Activated T-cell treated with anti-CD3 and anti-CD28 coated beads for 48 hours (primary cell): ENCODE results near the gene LRMDA.

Experiments used
- DNase-seq: peaks from one replicate; pipeline ENCODE4 v3.0.0-alpha.2; 2020; ENCODE audit warnings: low read depth

Gene LRMDA

DNA sequence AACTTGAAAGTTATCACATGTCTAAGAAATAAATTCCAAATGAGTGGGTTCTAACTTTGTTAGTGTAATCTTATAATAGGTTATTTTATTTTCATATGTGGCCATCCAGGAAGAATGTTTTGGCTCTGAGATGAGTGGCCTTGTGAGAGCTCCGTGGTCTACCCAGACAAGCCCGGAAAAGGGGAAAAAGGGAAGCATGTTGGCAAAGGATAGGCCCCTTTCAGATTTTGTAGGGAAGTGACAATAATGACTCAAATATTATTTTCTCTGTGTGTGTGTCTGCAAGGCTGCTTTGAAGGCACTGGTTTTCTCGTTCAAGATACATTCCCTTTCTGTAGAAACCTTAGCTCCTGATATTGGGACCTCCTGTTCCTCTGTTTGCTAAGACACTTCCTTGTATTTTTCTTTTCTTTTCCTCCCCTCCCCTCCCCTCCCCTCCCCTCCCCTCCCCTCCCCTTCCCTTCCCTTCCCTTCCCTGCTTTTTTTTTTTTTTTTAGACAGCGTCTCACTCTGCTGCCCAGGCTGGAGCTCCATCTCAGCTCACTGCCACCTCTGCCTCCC lies 240.8 kb downstream of the LRMDA start:
- no peak for DNase-seq

DNA sequence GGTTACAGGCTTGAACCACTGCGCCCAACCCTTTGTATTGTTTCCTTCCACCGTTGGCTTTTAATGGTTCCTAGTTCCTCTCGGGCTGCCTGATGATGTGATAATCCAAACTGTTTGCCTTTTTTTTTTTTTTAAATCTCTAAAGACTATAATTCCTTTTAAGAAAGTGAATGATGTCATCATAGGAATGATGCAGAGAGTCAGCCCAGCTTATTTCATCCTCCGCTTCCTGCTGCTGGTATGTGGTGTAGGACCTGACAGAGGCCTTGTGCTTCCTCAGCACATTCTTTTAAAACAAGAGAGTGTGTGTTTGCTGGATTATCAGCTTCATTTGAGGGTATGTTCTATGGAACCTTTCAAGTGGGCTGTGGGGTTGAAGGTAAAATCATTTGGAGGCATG lies 241.4 kb downstream of the LRMDA start:
- no peak for DNase-seq

DNA sequence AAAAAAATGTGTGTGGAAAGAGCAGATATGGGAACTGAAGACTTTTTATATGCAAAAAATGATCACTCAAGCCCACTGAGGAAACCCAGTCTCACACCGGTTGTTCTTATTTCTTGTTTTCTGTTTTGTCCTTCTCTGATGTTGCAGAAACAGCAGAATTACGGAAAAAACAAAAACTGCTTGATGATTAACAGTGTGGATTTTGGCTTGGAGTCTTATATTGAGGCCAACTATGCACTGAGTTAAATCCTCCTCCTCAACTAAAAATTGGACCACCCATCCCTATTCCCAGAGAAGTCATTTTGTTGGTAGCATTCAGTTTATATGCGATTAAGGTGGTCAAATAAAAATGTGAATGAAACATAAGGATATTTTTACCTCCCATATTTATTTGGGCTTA lies 246.1 kb downstream of the LRMDA start:
- DNase-seq = no peak

DNA sequence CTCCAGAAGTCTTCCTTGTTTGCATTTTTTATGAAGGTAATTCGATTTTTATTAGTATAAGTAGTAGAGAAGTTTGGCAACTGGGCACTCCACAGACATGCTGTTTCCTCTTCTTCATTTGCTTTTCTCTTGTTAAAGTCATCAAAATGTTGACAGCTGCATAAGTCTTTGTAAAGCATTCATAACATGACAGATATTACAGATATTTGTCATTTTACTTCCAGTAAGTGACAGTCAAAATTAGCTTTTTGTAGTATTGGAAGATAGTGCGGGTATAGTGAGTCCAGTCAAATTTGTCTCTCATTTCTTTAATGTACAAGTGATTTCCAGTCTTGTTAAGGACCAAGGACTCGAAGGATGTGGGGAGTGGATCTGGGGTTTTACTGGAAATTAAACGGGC lies 247.1 kb downstream of the LRMDA start:
- DNase-seq = no peak

DNA sequence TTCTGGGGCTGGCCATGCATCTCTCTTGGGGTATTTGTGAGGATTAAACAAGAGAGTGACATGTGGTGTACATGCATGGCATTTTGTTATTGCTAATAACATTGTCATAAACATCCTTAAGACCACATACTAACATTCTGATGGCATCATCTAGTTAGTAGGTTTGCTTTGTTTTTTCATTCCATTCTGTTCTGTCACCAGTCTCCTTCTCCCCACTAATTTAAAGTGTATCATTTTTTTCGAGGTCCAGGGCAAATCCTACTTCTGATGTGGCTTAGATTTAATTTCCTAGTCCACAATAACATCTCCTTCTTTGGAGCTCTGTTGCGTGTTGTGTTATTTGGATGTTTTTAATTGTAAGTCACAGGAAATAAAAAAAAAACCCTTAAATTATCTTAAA lies 248.1 kb downstream of the LRMDA start:
- DNase-seq = no peak

DNA sequence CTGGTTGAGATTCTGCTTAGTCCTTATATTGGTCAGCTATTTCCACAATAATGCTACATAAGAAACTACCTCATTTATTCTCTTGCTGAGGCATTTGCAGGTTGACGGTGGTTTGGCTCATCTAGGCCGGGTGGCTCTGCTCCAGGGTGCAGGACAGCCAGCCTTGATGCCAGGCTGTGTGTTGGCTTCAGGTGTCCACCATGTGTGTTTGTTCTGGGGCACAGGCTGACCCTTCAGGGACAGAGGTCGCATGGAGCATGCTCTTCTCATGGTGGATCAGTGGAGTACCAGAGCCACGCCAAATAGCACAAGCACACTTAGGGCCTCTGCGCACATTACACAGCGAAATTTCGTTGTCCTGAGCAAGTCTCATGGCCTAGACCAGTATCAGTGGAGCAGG lies 249.9 kb downstream of the LRMDA start:
- DNase-seq = no peak

DNA sequence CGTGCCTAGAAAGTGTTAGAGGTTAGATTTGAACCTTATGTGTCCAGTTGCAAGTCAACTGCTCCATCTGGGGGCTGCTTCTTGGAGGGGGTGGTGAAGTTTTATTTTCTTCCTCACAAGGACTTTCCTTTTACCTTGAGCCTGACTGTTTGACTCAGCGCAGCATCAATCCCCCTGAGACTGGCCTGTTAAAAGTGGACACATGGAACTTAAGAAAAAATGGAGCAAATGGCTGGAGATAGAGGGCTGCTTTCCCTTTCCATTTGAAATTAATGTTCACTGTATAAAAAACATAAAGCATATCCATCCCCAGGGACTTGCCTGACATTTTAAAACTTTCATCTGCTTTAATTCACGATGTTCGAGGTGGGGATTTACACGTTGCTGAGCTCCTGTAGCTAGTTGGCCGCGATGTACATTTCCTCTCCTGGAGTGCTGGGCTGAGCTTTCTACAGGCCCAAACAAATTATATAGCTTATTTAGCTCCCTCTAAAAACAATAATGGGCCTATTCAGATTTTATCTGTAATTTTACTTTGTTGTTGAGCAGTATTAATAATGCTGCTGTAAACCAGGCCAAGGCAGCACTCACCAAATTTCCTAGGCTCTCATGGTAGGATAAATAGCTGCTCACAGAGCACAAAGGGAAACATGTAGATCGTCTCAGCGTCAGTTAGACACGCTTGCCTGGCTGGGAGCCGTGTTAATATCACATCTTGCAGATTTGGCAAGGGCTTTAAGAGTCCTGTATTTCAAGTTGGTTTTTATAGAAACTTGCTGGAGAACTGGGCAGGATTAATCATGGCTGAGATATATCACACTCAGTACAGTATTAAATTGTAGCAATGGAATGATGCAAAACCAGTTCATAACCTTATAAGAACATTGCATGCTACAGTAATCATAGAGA lies 251.5 kb downstream of the LRMDA start:
- DNase-seq = no peak

DNA sequence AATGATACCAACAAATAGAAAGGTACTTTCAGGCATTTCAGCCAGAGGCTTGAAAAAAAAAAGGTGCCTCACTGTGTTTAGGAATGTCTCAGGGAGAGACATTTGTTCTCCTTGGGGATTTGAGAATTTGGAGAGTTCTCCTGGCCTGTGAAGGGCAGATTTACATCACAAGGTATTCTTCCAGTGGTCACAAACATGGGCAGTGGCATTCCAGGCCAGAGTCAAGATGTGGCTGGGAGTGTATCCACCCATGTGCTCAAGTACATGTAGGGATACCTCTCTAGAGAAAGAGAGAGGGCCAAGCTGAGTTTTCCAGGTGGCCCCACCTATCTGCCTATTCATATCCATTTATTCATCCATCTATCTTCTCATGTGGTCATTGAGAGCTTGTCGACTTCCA lies 253.8 kb downstream of the LRMDA start:
- DNase-seq = no peak

DNA sequence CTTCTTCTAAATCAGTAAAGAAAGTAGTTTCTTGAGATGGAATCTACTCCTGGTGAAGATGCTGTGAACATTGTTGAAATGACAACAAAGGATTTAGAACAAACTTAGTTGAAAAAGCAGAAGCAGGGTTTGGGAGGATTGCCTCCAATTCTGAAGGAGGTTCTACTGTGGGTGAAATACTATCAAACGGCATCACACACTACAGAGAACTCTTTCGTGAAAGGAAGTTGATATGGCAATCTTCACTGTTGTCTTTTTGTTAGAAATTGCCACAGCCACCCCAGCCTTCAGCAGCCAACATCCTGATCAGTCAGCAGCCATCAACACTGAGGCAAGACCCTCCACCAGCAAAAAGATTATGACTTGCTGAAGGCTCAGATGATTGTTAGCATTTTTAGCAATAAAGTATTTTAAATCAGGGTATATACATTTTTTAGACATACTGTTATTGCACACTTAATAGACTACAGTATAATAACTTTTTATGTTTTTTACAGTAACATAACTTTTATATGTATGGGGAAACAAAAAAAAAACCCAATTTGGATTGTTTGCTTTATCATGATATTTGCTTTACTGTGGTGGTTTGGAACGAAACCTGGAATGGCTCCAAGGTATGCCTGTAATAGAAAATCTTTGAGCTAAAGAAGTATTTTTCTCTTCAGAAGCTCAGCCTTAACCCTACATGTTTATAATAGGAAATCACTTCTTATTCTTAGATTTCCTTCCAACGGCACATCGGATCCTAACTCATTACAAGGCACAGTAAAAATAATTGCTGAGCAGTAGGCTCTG lies 257.3 kb downstream of the LRMDA start:
- DNase-seq = no peak

DNA sequence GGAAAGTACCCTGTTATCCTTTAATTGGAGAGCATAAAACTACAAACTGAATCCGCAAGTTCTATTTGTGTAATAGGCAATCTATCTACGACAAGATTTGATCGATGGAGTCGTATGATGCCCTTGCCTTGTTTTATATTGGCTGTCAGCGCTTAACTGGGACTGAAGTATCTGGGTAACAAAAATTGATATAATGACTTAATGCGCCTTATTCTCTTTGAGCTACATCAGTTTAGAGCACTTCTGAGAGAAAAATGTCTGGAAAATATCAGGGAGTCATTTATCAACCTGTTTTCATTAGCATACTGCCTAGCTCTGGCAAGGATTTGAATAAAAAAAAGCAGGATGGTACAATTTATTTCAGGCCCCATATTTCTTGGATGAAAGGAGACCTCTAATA lies 262.1 kb downstream of the LRMDA start:
- DNase-seq = no peak

DNA sequence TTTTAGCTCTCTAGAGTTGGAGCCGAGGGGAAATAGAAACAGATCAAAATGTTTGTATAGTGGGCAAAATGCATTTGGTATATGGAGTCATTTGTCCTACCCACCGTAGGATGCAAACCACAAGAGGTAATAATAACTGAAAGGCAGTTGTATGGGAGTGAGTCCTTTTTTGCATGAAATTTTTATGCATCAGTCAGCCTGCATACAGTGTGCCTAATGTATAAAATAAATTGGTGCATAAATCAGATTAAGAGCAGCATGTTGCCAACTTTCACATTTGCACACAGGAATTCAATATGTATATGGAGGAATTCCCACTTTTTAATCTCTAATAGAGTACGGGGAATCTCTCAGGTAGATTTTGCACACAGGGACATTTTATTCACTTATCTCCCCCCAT lies 262.8 kb downstream of the LRMDA start:
- no peak for DNase-seq

DNA sequence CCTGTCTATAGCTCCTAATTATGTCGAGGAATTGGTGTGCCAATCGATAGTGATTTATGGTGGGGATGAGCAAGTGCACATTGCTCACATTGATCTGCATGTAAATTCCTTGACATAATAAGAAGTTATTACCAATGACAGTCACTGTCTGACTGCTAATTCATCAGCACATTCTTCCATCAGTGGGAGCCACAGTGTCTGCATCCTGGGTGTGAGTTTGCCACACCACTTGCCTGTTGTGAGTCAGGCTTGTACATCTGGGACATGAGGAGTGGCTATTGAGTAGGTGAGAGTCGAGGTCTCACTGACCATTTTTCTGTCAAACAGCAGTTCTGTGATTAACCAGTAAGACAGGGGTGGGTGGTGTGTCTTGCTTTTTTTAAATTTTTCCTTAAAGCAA lies 263.4 kb downstream of the LRMDA start:
- DNase-seq = no peak

DNA sequence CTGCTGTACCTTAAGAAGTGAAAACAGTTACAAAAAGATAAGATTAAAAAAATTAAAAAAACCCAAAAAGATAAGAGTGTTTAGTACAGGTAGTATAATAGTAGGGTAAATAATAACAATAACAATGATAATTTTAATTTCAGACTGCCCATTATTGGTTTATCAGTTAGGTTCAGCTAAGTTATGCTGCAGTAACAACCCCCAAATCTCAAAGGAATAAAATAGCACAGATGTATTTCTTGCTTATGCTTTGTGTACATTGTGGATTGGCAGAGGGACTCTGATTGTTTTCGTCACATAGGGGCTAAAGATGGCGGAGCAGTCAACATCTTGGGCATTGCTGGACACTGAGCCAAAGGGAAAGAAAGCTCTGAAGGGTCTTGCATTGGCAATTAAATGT lies 264.6 kb downstream of the LRMDA start:
- no peak for DNase-seq

DNA sequence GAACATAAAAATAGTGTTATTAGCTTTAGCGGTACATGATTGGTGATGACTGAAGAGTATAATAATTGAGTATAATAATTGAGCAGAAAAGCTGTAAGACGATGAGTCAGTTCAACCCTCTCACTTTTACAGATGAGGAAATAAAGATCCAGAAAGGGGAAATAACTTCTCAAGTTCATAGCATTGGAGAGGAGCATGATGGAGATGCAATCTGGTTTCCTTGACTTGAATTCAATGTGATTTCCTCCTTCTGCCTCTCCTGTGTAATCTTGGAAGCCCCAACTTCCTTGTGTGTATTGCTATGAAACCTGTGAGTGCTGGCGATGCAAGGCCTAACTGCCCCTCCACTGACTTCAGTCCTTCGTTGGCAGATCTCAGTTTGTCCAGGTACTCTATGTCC lies 265.1 kb downstream of the LRMDA start:
- no peak for DNase-seq

DNA sequence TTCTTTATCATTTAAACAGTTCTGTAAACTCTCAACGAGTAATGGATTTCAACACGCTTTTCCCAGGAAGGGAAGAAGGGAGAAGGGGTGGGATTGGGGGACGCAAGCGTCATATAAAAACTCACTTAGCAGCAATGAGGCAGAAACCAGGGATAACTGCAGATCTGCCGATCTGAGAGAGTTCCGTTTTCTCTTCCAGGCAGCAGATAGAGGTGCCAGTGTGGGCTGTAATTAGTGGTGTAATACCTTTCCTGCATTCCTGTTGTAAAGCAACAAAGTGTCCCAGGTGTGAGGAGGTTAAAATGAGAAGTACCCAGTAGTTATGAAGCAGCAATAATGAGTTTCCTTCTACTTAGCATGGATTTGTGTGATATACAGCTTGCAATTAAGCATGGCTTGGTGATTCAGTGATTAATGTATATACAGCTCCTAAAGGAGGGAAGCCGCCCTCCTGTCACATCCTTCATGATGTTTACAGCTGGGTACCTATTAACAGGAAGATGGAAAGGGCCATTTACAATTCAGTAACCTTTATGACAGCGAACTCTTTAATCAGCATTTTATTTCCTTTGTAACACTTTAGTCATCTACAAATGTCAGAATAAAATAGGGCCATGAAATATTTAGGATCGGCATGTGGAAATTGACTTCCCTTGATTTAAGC lies 271.9 kb downstream of the LRMDA start:
- no peak for DNase-seq

DNA sequence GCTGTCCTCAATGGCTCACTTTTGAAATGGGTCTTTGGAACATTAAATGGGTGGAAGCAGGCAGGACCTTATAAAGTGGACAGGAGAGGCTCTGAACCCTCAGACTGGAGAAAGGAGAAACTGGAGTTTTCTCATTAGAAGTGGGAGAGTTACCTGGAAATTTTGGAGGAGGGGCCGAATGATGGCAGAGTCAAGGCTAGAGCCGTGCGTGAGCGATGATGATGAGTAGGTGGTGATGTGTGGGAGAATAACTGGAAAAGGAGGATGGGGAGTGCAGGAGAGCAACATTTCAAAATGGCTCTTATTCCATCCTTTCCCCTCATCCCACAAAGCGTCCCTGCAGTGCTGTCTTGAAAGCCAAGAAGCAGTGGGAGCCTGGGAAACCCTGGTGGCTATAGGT lies 274.0 kb downstream of the LRMDA start:
- no peak for DNase-seq

DNA sequence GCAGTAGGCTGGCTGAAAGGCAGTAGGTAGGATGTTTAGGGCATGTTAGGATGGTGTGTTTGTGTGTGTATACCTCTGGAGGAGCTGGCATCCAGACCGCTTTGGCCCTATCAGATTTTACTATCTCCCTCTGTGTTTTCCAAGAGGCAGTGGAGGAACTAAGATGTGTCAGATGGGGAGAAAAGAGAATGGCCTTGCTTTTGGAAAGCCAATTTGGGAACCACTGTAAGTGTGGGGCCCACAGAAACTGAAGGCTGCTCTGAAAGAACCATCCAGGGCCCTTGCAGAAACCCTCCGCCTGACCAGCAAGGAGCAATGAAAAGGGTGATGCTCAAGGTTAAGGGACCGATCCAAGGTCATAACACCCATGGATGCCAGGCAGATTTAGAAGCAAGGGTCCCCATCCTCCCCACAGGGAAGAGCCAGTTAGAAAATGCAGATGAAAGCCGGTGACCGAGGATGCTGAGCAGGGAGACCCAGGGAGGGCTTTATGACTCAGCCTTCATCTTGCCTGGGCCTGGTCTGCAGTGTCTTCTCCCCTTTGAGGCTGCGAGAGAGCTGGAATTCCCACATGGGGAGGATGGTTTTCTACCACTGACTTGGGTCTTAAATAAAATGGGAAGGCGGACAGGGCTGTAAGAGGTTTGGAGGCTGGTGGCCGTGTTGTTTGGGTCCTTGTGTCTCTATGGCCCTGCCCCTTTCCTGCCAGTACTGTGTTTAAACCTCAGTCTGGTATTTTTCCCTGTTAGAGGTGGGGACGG lies 275.8 kb downstream of the LRMDA start:
- no peak for DNase-seq

DNA sequence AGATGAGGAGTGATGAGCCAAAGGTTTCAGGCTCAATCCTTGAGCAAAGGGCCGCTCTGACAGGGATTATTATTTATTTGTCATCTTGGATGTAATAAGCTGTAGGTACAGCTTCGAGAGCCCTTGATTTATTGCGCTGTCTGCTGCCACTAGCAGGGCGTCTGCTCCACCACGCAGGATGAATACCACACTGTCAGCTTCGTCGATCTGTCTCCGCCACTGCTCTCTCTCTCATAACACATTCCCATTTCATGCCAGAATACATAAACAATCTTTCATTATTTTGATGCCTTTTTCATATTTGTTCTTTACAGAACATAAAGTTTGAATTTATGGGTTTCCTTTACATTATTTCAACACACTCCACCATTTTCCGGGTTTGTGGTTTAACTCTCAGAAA lies 276.6 kb downstream of the LRMDA start:
- no peak for DNase-seq

DNA sequence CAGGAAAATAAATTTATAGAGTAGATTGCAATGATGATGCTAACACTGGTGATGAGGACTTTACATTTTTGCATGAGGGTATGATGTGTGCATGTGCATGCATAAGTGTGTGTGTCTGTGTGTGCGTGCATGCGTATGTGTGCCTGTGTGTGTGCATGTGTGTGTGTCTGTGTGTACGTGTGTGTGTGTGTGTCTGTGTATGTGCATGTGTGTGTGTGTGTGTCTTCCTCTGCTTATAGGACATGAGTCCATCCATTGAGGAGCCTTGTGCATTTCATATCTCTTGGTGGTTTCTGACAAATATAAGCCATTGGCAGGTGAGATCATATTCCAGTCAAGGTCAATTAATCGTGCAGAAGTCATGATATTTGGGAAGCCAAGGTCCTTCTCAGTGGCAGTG lies 277.8 kb downstream of the LRMDA start:
- DNase-seq = no peak

DNA sequence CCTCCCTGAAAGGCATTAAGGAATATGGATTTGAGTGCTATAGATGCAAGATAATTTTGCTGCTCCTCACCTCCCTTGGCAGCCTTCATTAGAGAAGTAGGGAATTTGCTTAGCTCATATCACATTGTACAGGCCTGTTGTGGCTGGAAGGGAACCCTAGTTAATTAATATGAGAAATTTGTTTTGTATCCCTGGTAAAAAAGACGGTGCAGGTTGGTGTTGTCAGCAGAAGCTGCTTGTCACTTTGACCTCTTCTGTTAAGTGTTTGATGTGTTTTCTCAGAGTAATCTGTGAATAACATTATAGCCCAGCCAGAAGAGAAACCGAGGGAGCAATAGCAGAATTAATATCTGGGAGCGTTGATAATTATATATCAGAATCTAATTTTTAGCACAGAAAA lies 278.4 kb downstream of the LRMDA start:
- no peak for DNase-seq

DNA sequence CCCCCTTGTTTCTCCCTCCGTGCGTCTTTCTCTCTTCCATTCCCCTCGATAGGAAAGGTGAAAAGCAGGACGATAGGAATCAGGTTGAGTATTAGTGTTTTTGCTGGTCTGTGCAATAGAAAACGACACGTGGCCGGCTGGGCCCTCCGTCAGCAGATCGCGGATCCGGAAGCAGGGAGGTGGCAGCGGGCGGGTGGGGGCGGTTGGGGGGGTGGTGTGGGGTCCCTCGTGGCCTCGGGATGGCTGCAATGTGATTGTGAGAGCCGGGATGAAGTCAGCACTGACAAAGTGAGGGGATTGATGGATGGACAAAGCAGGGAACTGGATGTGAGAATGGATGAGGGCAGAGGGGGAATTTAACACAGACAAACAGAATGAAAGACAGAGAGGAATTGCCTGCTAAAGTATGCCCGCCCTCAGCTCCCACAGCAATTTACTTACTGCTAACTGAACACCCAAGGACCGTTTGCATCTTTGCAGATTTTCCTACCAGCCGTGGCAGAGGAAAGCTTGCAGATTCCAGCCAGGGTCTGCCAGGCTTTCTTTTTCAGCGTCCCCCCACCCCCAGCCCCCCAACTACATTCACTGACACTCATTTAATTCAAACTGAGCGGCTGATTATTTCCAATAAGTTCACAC lies 280.9 kb downstream of the LRMDA start:
- no peak for DNase-seq
